AG08396 (cell line): ENCODE measurements around the gene SPATA20.

Source experiments
- DNase-seq: peaks from one replicate; pipeline ENCODE4 v3.0.0; 2012; ENCODE audit warnings: low spot score, mixed read lengths

SPATA20 gene

DNA sequence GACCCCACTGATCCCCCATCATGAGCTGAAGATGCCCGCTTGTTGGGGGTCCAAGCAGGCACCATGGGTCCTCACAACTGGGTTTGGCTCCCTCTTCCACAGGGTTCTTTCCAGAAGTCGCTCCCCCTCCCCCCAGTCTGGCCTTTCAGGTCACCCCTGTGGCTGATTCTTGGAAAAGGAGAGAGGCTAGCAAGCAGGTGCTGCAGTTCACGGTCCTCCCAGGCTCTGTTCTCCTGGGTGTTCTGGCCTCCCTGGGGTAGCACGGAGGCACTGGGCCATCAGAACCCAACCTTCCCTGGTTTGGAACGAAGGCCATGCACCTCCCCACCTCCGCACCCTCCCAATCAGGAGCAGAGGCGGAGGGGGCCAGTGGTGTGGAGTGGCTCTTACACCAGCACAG, 32.4 kb downstream of the SPATA20 start:
- no peak for DNase-seq

- no peak for DNase-seq
These were observed 33.7 kb downstream of the SPATA20 start for GRCh38 chr17:50580646-50581045.

DNA sequence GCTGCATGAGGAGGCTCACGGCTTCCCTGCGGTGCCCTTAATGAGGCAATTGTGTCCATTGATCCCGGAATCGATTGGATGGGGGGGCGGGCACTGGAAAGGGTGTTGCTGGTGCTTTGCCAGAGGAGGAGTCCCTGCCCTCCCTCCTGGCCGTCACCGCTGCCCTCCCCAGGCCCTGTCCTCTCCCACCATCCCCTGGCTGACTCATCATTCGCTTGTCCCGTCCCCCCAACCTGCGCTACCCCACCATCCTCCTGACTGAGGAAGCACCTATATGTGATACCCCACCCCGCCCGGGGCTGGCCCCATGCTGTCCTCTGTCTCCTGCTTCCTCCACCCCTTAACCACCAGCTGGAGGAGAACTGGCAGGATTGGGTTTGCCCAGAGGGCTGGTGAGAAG, 34.3 kb downstream of the SPATA20 start:
- DNase-seq: no peak

- no peak for DNase-seq
These were observed 35.8 kb downstream of the SPATA20 start for GRCh38 chr17:50582741-50583140.

- no peak for DNase-seq
These were observed 36.7 kb downstream of the SPATA20 start for GRCh38 chr17:50583641-50584040.

GRCh38 chr17:50584116-50584515, 37.1 kb downstream of the SPATA20 start:
- DNase-seq: no peak

- no peak for DNase-seq
These were observed 37.8 kb downstream of the SPATA20 start for GRCh38 chr17:50584749-50585148.

- no peak for DNase-seq
These were observed 38.4 kb downstream of the SPATA20 start for GRCh38 chr17:50585346-50585745.

- DNase-seq: no peak
These were observed 38.9 kb downstream of the SPATA20 start for GRCh38 chr17:50585891-50586290.

- DNase-seq: no peak
These were observed 39.7 kb downstream of the SPATA20 start for GRCh38 chr17:50586421-50587247.

GRCh38 chr17:50587571-50587970, 40.6 kb downstream of the SPATA20 start:
- DNase-seq: no peak

- DNase-seq: no peak
These were observed 41.5 kb downstream of the SPATA20 start for GRCh38 chr17:50588391-50589049.

DNA sequence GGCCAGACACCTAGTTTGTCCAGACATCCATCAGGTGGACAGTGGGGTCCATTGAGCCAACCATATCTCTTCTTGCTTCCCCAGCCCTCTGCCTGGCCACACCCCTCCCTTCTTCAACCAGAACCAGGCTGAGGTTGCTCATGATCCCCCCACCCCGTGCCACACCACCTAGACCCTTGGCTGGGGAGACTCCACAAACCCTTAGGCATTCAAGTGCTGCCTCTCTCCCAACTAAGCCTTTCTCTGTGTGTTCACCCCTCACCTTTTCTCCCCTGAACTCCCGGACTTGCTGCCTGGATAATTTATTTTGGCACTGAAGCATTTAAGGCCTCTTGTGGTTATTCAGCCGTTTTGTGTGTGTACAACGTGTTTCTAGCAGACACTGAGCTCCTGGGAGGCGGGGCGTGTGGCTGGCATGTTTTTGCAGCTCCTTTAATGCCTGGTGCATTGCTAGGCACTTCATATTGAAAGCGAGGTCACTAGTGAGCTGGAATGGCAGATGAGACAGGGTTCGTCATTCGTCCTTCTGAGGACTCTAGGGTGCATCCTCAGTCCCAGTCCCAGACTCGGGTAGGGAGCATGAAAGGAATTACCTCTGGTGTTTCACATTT, 42.2 kb downstream of the SPATA20 start:
- DNase-seq: no peak

DNA sequence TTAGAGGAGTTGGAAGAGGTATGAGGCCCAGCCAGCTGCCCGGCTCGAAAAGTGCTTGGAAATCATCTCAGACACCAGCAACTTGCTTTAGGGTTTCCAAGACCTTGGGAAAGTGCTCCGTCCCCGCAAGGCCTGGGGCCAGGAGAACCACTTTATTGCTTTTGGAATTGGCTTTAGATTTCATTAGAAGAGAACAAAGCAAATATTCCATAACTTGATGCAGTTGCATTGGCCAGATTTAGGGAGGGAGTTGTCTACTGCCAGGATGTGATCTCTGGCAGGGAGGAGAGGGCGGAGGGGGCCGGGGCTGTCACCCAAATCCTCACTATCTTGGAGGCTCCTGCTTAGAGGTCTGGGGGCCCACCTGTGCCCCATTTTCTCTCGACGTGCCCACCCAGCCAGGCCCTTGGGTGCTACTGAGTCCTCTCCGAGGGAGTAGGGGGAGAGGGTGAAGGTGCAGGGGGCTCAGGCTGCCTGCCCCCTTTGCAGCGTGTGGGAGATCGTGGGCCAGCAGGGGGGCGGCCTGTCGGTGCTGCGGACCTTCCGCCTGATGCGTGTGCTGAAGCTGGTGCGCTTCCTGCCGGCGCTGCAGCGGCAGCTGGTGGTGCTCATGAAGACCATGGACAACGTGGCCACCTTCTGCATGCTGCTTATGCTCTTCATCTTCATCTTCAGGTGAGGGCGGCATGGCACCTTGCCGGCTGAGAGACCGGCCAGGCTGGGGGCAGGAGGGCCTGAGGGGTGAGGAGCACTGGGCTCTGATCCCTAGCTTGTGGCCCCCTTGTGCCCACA, 44.2 kb downstream of the SPATA20 start:
- no peak for DNase-seq

DNA sequence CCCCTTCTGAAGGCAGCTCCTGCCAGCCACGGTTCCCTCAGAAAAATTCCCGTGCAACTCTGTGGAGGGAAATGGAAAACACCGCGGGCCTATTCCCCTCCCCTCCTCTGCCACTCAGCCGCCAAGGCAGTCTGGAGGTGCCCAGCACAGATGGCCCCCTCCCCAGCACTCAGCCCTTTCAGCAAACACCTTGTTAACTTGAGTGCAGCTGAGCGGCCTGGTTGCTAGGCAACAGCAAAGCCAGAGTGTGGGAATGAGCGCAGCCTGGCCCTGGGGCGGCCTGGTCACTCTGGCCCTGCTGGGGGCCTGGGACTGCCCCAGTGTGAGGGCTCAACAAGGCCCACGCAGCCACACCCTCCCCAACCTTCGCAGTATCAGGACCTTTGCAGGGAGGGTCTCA, 46.3 kb downstream of the SPATA20 start:
- no peak for DNase-seq

DNA sequence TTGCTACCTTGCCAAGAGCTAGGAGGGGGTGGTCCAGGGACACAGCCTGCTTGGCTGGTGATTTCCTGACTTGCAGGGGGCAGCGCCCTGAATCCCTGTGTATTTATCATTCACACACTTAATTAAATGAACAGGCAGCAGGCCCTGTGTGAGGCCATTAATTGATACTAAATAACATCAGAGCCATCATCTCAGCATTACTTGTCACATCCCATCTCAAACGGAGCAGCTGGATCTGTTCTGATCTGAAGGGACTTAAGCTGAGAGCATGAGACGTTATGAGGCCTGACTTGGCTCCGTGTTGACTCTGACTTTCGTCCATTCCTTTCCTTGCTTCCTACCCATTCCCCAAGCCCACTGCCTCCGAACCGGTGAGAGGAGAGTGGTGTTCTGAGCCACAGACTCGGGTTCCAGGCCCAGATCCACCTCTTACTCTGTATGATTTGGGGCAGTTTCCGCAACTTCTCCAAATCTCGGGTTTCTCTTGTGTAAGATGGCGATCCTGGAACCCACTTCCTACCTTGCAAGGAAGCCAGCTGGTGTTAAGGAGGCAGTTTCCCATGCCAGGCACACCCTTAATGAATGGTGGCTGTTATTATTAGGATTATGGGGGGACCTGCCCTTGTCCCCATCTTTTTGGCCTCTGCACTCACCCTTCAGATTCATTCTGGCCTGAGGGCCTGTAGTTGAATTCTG, 47.3 kb downstream of the SPATA20 start:
- DNase-seq: no peak

DNA sequence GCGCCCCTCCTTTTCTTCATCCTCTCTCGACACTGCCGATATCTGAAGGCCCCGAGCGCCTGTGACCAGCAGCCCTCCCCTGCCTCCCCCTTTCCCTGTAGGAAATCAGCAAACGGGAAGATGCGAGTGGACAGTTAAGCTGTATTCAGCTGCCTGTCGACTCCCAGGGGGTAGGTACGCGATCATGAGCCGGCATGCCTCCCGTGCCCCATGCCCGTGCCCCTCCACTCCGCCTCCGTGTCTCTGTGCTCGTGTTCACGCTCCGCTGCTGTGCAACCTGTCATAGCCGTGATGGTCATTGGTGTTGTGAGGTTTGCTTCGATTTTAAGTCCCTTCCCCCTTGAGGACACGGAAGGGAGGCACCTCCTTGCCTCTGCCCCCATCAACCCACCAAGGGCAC, 47.9 kb downstream of the SPATA20 start:
- no peak for DNase-seq

- DNase-seq: no peak
These were observed 49.4 kb downstream of the SPATA20 start for GRCh38 chr17:50596191-50597037.

- no peak for DNase-seq
These were observed 51.5 kb downstream of the SPATA20 start for GRCh38 chr17:50598487-50598886.

- no peak for DNase-seq
These were observed 52.6 kb downstream of the SPATA20 start for GRCh38 chr17:50599606-50600005.
